SKM-1 treated with dmso at 0.1 percent for 144 hours (cell line): ENCODE data around the gene SPNS1.
"Not testable (repeated sequence)": the region's sequence is repeated elsewhere in the genome, so short reads cannot be mapped to it uniquely, and the experiment has no call there.

Experiments
- DNase-seq: peaks from one replicate; lab custom pipeline; 2025; ENCODE audit not compliant: unreplicated experiment; lab: John Stamatoyannopoulos, UW

The SPNS1 gene

GRCh38 chr16:28951410-28951943, 23.1 kb upstream of the SPNS1 start:
- no peak for DNase-seq

- DNase-seq, result no peak
These were observed 16.4 kb upstream of the SPNS1 start for GRCh38 chr16:28958216-28958615.

GRCh38 chr16:28958836-28959235, 15.7 kb upstream of the SPNS1 start:
- DNase-seq, result no peak

GRCh38 chr16:28964072-28964471, 10.5 kb upstream of the SPNS1 start:
- DNase-seq, result no peak

GRCh38 chr16:28964496-28964895, 10.1 kb upstream of the SPNS1 start:
- DNase-seq, result no peak

- no peak for DNase-seq
These were observed 7.4 kb upstream of the SPNS1 start for GRCh38 chr16:28967156-28967555.

GRCh38 chr16:28969696-28970095, 4.9 kb upstream of the SPNS1 start:
- not testable (repeated sequence) for DNase-seq

GRCh38 chr16:28974007-28974436, 556 bp upstream of the SPNS1 start:
- no peak for DNase-seq

GRCh38 chr16:28975158-28975599, 601 bp downstream of the SPNS1 start:
- no peak for DNase-seq

GRCh38 chr16:28977703-28978662, 3.4 kb downstream of the SPNS1 start:
- DNase-seq, result no peak

GRCh38 chr16:28980330-28980729, 5.8 kb downstream of the SPNS1 start:
- DNase-seq, result not testable (repeated sequence)

- DNase-seq, result no peak
These were observed 6.4 kb downstream of the SPNS1 start for GRCh38 chr16:28980929-28981328.

GRCh38 chr16:28981517-28981916, 6.9 kb downstream of the SPNS1 start:
- peak; percentile 27 for DNase-seq

- DNase-seq, result no peak
These were observed 7.8 kb downstream of the SPNS1 start for GRCh38 chr16:28982418-28982817.

GRCh38 chr16:28982949-28983348, 8.4 kb downstream of the SPNS1 start:
- no peak for DNase-seq

GRCh38 chr16:28983644-28984043, 9.1 kb downstream of the SPNS1 start:
- no peak for DNase-seq

- DNase-seq, result no peak
These were observed 9.5 kb downstream of the SPNS1 start for GRCh38 chr16:28984091-28984490.

- no peak for DNase-seq
These were observed 10.1 kb downstream of the SPNS1 start, which contains the start of gene LAT for GRCh38 chr16:28984619-28985135. Gene LAT, plus strand, starts transcription at chr16:28985052. Its CDS starts 366 bp downstream, at chr16:28985418.

- no peak for DNase-seq
These were observed 10.8 kb downstream of the SPNS1 start for GRCh38 chr16:28985211-28986041.

GRCh38 chr16:28986046-28986445, 11.5 kb downstream of the SPNS1 start:
- DNase-seq, result no peak

- DNase-seq, result no peak
These were observed 11.9 kb downstream of the SPNS1 start for GRCh38 chr16:28986492-28986891.
